Heart right ventricle (tissue), 16 donors: ENCODE results near the gene ZNF668. TPM values are rescaled to one million over a fixed set of nuclear protein-coding genes. Genes with fewer than 3 reads are reported as not detected.

Experiments
- ATAC-seq, 8 donors: fragments of 200-7000 bp; cut with Tn5 transposase; one replicate each; pipeline ENCODE4 v1.9.1; 2020; ENCODE audit warnings: mild to moderate bottlenecking in 8 of 8, moderate library complexity in 8 of 8, moderate number of reproducible peaks in 1 of 8
- DNase-seq, 2 donors: peaks; one replicate each; pipeline ENCODE4 v3.0.0-alpha.2; 2020
- H3K27ac ChIP-seq, 10 donors: fragments of 200-600 bp; sonication (generic) in 2 of 10; one replicate each; pipeline versions ENCODE4 v1.5.0 to v1.8.0; 2020 to 2022; ENCODE audit warnings: mild to moderate bottlenecking in 3 of 10
- H3K27me3 ChIP-seq, 7 donors: fragments of 200-600 bp; one replicate each; pipeline ENCODE4 v1.8.0; 2021 to 2022; ENCODE audit warnings: mild to moderate bottlenecking in 2 of 7
- H3K36me3 ChIP-seq, 9 donors: fragments of 200-600 bp; sonication (generic) in 1 of 9; one replicate each; pipeline versions ENCODE4 v1.5.0 to v1.8.0; 2020 to 2022; ENCODE audit warnings: mild to moderate bottlenecking in 2 of 9
- H3K4me1 ChIP-seq, 9 donors: fragments of 200-600 bp; sonication (generic) in 1 of 9; one replicate each; pipeline versions ENCODE4 v1.5.0 to v1.8.0; 2020 to 2022; ENCODE audit warnings: mild to moderate bottlenecking in 4 of 9
- H3K4me3 ChIP-seq, 10 donors: fragments of 200-600 bp; sonication (generic) in 2 of 10; one replicate each; pipeline versions ENCODE4 v1.5.0 to v1.8.0; 2020 to 2022; ENCODE audit warnings: mild to moderate bottlenecking in 7 of 10, moderate library complexity in 2 of 10
- H3K9me3 ChIP-seq, 11 donors: fragments of 200-600 bp in 10 of 11; sonication (generic) in 2 of 11; one replicate each; pipeline versions ENCODE4 v1.5.0 to v1.8.0; 2013 to 2022; ENCODE audit warnings: mild to moderate bottlenecking in 2 of 11, control low read depth in 1 of 11, moderate library complexity in 1 of 11
- WGBS, 2 donors: extraction: QIAGEN DNeasy Blood & Tissue Kit; methylation state at CpG; one replicate each; pipeline ENCODE4 v1.1.7; 2013; ENCODE audit warnings: inconsistent platforms in 1 of 2; 5-methylcytosine and 5-hydroxymethylcytosine counted together
- intact Hi-C, 10 donors: fragments of 100-400 bp; cut with DNase I; formaldehyde crosslinking; loops; one replicate each; pipeline versions ENCODE4 v1.11.1 to v1.14.2; 2022
- polyA plus RNA-seq, 2 donors: library from polyadenylated mRNA; stranded (reverse); fragments of 200-250 nt; gene quantifications; one replicate each; pipeline ENCODE4 v1.2.3, GENCODE V29; 2013
- total RNA-seq, 10 donors: library from RNA; stranded (reverse); fragmentation: NEBNext Ultra II Directional in 3 of 10; extraction: Animal tissue kit (Norgen Biotek cat#: 25700) in 3 of 10; gene quantifications; one replicate each; pipeline versions ENCODE4 v1.2.1 to v1.2.4, GENCODE V29; 2021 to 2023
- TF ChIP-seq, protein P1 (sequence below), 9 donors: fragments of 200-600 bp; sonication (generic) in 2 of 9; IDR thresholded peaks; one replicate each; pipeline versions ENCODE4 v1.5.0 to v1.8.0; 2021 to 2022; ENCODE audit warnings: antibody characterized with exemption in 9 of 9, mild to moderate bottlenecking in 5 of 9, moderate library complexity in 1 of 9
- donor health status: Arrhythmogenic right ventricular cardiomyopathy.
- donor health status: ischemic (EF 13 %, LVEDD 7.1; RV severe dilation, severe dysfunction).
- donor health status: healthy with polysubstance abuse.
- donor health status: DM: no; HTN: yes; CAD: no.
- donor health status: DM: no; HTN: no; CAD: no.
- donor health status: ischemic (EF 25% LVEDD 6.9; RV normal size, moderate dysfunction).
- donor health status: ischemic (EF 25% LVEDD 5.7; RV mildly dilated, moderate dysfunction).
- donor health status: healthy.
- donor health status: DM: yes; HTN: yes; CAD: no.
- donor health status: Ischemic cardiomyopathy.
- donor health status: ischemic (EF 35%, LVEDD 5.7; RV mildly dilated, moderate dysfunction).
- donor health status: nonischemic (EF 11% LVEDD 7.7; RV severe dilation, severe dysfunction).
- donor health status: DM: yes; HTN: yes; CAD: no.
- donor health status: PGD.
- donor health status: ischemic (EF 29% LVEDD 5.4; RV normal size, mild dysfunction).
- donor health status: nonischemic (EF 23%, LVEDD 6.1; RV moderate dilation, normal function).

ZNF668 gene
- total and polyA plus RNA-seq, 12 donors = 3.6 to 8.2 (median 4.9) TPM

- ATAC-seq (no peak), DNase-seq (no peak)
- H3K4me3 ChIP-seq = no peak overlapping the region
- H3K27ac ChIP-seq = no peak overlapping the region
- intact Hi-C loops = no loop called here
- H3K9me3 ChIP-seq = no peaks in the 10 kb centered on the region
- 95 to 97% methylated on average over 4 of the region's 4 CpGs for WGBS, 2 donors
- TF ChIP-seq, protein P1, sequence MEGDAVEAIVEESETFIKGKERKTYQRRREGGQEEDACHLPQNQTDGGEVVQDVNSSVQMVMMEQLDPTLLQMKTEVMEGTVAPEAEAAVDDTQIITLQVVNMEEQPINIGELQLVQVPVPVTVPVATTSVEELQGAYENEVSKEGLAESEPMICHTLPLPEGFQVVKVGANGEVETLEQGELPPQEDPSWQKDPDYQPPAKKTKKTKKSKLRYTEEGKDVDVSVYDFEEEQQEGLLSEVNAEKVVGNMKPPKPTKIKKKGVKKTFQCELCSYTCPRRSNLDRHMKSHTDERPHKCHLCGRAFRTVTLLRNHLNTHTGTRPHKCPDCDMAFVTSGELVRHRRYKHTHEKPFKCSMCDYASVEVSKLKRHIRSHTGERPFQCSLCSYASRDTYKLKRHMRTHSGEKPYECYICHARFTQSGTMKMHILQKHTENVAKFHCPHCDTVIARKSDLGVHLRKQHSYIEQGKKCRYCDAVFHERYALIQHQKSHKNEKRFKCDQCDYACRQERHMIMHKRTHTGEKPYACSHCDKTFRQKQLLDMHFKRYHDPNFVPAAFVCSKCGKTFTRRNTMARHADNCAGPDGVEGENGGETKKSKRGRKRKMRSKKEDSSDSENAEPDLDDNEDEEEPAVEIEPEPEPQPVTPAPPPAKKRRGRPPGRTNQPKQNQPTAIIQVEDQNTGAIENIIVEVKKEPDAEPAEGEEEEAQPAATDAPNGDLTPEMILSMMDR (IDR thresholded peaks at IDR 0.05) = no peak
- no peaks in the 10 kb centered on the region for H3K27me3 ChIP-seq
- H3K36me3 ChIP-seq = peaks cover 0 to 52% (median 34%) of the 10 kb centered on the region in 9 donors
- peaks cover 0 to 4% (median 0%) of the 10 kb centered on the region in 9 donors for H3K4me1 ChIP-seq
Measured at GRCh38 chr16:31043898-31044481, 30.1 kb downstream of the ZNF668 start.

- H3K27me3 ChIP-seq = no peaks in the 10 kb centered on the region
- H3K4me1 ChIP-seq = peaks cover 0 to 3% (median 0%) of the 10 kb centered on the region in 9 donors
- WGBS, 2 donors = 89 to 100% methylated on average over 1 of the region's 1 CpG
- peaks cover 0 to 58% (median 40%) of the 10 kb centered on the region in 9 donors for H3K36me3 ChIP-seq
- H3K9me3 ChIP-seq = no peaks in the 10 kb centered on the region
- intact Hi-C loops = no loop called here
- no peak for DNase-seq
- no peak overlapping the region for H3K4me3 ChIP-seq
- no peak overlapping the region for H3K27ac ChIP-seq
- TF ChIP-seq, protein P1 (IDR thresholded peaks at IDR 0.05) = no peak
- no peak for ATAC-seq
Measured at GRCh38 chr16:31043352-31043751, 30.7 kb downstream of the ZNF668 start.

GRCh38 chr16:31042866-31043265 lies 31.2 kb downstream of the ZNF668 start:
- no peak for DNase-seq
- intact Hi-C loops = no loop called here
- Histone ChIP-seq H3K4me1 (no peaks in the 10 kb centered on the region), H3K36me3 (peaks cover 0 to 63% (median 45%) of the 10 kb centered on the region in 9 donors), H3K4me3 (no peak overlapping the region), H3K9me3 (no peaks in the 10 kb centered on the region), H3K27ac (no peak overlapping the region), H3K27me3 (no peaks in the 10 kb centered on the region)
- ATAC-seq = no peak
- TF ChIP-seq, protein P1 (IDR thresholded peaks at IDR 0.05) = no peak
- 90 to 92% methylated on average over 10 of the region's 10 CpGs for WGBS, 2 donors

- WGBS, 2 donors = 96 to 98% methylated on average over 2 of the region's 2 CpGs
- intact Hi-C loops = loop anchor here in 3 of 10 donors (5.0 to 10.0 kb wide), 2 partner anchors 33 to 54 kb away; partner anchors contain the start of genes ZNF646 (in 2 of the 3), ZNF668 (in 2 of the 3) and HSD3B7 (in 1 of the 3)
- no peak for DNase-seq
- no peaks in the 10 kb centered on the region for H3K9me3 ChIP-seq
- ATAC-seq = no peak
- TF ChIP-seq, protein P1 (IDR thresholded peaks at IDR 0.05) = no peak
- no peak overlapping the region for H3K27ac ChIP-seq
- H3K36me3 ChIP-seq = peaks cover 0 to 97% (median 54%) of the 10 kb centered on the region in 9 donors
- H3K4me3 ChIP-seq = no peak overlapping the region
- H3K27me3 ChIP-seq = no peaks in the 10 kb centered on the region
- peaks cover 0 to 29% (median 12%) of the 10 kb centered on the region in 9 donors for H3K4me1 ChIP-seq
Measured at GRCh38 chr16:31038993-31039392, 35.0 kb downstream of the ZNF668 start.
